ENCODE data around the gene ACADSB.

Gene ACADSB

DNA sequence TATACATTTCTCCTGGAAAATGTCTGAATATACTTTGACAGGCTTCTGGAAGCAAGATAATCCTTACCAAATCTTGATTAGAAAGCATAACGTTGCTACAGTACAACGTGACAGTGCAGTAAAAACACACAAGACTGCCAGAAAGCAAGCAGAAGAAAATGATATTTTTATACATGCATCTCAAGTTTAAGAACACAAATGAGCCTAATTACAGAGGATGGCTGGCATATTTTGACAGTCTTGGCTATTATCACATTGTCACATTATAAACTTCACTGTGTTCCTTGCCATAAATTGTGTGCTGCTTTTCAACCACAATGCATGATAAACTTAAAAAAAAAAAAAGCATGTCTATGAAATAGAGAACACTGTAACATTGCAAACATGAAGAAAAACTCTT is 4.5 kb upstream of the ACADSB start:
- DNase-seq (ENCODE audit: low read depth), result no peak

DNA sequence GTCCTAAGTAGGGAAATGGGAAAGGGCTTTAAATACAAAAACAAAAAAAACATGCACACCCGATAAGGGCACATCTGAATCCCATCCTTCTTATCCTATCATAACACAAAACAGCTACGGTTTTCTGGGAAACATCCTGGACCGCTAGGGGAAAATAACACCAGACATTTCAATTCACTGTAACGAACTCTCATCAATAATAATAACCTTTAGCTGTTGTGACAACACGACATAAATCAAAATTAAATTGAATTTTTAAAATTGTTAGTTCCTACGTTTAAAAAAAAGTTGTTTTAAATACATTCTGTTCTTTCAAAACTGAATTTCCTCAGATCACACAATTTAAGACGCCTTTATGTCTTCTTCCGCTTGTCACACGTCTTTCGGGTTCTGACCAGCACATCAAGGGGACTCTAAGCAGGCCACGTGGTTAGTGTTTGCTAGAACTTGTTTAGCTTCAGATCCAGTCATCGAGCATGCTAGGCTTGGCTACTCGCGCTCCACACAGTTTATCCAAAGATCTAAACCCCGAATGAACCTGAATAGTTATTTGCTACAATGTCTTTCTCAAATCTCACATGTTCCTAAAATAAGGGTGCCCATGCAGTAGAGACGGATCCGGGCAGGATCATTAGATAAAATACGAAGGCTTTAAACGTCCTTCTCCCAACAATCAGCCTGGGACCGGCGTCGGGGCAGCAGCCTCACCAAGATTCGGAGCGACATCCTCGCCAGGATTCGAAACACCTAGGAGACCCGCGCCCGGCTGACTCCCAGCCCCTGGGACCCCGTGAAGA is 1.1 kb upstream of the ACADSB start:
- DNase-seq (ENCODE audit: low read depth), result peak; percentile 81

DNA sequence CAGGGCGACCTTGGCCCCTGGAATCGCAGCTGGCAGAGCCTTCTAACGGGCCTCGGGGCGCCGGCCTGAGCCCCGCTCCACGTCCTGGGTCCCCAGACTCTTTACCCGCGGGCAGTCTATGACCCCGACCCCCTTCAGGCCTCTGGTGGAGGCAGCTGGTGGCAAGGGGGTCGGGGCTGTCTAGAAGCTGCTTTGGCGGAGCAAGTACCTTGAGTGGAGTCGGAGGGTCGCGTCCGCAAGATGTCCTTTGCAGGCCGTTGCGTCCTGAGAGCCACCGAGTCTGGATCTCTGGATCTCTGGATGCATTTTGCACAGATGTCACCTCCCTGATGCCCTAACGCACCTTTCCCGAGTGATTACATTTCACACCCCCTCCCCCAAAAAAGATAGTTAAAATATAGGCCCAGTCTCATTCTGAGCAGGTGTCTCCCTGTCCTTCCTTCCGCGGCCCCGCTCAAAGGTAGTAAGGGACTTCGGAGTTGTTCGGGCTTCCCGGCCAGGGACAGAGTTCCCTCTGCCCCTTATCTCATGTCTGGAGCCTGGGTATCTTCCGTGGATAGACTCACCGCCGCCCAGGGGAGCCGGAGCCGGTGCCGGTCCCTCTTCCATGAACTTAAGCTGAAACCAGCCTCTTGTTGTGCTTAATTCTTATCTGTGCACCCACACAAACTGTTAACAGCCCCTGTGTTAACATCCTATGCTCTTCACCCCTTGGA is 457 bp downstream of the ACADSB start:
- DNase-seq (ENCODE audit: low read depth), result peak; percentile 29

DNA sequence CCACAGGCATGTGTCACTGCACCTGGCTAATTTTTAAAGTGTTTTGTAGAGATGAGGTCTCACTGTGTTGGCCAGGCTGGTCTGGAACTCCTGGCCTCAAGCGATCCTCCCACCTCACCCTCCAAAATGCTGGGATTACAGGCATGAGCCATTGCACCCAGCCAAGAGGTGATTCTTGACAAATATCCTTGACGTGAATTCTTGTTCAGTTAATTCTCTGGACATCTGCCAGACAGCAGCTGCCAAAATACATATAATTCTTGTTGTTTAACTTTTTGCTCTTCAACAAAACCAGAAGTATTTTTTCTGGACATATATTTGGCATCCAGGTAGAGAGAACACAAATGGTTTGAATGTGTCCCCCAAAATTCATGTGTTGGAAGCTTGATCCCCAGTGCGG is 3.2 kb downstream of the ACADSB start:
- DNase-seq (ENCODE audit: low read depth), result no peak

DNA sequence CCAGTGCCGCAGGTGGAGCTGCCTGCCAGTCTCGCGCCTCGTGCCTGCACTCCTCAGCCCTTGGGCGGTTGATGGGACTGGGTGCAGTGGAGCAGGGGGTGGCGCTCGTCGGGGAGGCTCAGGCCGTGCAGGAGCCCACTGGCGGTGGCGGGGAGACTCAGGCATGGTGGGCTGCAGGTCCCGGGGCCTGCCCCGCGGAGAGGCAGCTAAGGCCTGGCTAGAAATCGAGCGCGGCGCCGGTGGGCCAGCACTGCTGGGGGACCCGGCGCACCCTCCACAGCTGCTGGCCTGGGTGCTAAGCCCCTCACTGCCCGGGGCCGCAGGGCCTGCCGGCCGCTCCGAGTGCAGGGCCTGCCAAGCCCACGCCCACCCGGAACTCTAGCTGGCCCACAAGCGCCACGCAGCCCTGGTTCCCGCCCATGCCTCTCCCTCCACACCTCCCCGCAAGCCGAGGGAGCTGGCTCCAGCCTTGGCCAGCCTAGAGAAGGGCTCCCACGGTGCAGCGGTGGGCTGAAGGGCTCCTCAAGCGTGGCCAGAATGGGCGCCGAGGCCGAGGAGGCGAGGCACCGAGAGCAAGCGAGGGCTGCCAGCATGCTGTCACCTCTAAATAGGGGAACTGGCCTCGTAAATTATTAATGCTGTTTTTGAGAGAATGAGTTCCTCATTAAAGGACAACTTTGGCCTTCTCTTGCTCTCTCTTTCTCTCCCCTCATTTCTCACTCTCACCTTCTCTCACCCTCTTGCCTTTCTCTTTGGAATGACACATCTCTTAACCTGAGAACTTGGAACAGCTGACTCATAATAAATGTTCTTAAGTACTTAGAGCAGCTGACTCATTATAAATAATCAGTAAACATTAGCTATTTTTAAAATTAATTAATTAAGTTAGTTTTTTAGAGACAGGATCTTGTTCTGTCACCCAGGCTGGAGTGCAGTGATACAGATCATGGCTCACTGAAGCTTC is 4.9 kb downstream of the ACADSB start:
- peak; percentile 5 for DNase-seq (ENCODE audit: low read depth)

DNA sequence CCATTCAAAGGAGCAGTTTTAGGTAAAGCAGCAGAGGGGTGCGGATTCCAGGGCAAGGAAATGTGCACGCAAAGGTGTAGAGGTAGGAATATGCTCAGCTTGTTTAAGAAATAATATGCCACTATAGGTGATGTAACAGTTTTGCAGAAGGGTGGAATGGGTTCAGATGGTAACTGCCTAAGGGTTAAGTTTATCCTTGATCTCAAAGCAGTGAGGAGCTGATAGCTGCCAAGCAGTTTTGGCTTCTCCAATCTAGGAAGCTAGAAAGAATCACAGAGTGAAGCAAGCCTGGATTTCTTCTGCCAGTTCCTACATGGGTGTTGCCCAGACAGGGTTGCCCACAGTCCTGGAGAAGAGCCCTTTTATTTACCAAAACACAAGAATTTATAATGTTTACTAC is 6.0 kb downstream of the ACADSB start:
- DNase-seq (ENCODE audit: low read depth), result no peak

DNA sequence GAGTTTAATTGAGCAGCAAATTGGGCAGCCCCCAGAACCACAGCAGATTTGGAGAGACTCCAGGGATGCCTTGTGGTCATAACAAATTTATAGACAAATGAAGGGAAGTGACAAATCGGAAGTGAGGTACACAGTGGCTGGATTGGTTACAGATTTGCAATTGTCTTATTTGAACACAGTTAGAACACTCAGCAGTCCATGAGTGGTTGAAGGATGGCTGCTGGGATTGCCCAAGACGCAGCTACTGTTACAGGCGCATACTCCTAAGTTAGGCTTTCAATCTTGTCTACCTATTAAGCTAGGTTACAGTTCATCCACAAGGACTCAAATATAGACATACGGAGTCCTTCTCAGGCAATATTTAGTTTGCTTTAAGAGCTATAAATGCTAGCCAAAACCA is 7.4 kb downstream of the ACADSB start:
- DNase-seq (ENCODE audit: low read depth), result no peak

DNA sequence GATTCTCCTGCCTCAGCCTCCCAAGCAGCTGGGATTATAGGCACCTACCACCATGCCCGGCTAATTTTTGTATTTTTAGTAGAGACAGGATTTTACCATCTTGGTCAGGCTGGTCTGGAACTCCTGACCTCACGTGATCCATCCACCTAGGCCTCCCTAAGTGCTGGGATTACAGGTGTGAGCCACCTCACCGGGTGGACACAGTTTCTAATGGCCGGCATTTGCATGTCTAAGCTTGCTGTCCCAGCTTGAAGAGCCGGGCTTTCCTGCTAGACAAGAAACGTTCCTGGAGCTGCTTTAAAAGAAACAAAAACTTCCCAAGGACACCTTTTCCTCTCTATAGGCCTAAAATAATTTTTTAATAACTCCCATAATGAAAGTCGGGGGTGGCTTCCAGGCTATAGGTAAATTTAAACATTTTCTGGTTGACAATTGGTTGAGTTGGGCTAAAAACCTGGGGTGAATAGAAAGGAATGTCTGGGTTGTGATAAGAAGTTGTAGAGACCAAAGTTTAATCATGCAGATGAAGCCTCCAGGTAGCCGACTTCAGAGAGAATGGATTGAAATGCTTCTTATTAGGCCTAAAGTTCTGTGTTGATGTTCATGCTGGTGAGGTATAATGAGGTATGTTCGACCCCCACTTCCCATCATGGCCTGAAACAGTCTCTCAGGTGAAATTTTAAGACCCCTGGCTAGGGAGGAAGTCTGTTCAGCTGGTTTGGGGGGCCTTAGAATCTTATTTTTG is 8.8 kb downstream of the ACADSB start:
- no peak for DNase-seq (ENCODE audit: low read depth)

DNA sequence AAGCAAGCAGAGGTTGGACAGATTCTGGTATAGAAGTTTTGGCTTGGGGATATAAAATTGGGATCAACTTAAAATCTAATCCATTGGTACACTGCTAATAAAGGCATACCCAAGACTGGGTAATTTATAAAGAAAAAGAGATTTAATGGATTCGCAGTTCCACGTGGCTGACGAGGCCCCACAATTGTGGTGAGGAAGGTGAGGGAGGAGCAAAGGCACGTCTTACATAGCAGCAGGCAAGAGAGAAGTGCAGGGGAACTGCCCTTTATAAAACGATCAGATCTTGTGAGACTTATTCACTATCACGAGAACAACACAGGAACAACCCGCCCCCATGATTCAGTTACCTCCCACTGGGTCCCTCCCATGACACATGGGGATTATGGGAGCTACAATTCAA is 9.7 kb downstream of the ACADSB start:
- DNase-seq (ENCODE audit: low read depth), result no peak

DNA sequence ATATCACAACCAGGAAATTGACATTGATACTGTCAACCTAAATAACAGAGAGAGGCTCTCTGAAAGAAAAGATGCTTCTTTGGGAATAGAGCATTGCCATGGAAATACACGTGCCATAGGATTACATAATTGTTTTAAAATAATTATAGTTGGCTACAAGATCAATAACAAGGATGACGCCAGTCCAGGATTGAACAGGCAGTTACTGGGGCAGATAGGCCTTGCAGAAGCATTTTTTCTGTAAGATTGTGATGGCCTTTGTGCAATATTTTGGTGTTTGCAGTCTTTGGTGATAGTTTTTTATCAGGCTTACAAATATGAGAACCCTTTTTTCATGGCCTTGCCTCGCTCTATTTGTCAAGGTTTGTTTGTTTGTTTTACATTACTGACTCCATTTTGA is 10.5 kb downstream of the ACADSB start:
- no peak for DNase-seq (ENCODE audit: low read depth)

DNA sequence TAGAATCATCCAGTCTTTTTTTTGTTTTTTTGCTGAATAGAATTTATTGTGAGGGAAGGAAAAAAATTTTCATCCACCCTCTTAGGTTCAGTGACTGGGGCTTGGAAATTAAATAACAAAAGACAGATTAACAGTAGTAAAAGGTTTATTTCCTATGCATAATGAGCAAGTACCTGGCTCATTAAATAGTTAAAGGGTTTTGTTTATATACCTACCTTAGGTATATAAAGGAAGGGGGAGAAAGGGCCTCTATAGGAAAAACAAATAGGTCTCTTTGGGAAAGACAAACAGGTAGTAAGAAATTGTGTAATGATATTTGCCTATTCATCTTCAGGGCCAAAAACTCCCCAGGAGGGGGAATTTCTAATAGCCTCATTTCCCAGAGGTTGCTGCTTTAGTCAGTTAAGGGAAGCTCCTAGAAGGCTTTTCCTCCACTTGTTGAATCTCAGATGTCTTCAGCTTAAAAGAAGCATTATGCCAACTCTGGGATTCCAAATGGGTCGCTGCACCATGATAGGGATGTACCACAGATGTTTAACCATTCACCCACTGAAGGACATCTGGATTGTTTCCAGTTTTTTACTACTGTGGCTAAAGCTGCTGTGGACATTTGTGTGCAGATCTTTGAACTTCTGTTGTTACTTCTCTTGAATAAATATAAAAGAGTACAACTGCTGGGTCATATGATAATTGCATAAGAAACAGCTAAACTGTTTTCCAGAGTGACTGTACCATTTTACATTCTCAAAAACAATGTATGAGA is 11.3 kb downstream of the ACADSB start:
- no peak for DNase-seq (ENCODE audit: low read depth)

DNA sequence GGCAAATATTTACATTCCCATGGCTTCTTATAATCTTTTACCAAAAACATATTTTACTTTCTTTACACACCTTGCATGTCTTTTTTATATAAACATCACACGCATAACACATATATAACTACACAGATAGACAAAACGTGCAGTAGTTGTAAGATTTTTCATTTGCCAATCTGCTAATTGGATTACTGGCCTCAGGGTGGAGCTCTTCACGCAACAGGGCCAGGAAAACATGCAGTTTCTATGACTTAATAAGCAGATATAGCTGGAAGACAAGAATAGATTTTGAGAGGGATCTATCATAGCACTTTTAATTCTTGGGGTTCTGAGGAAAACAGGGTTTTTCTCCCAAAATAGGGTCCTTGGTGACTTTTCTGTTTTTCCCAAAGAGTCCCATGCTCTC is 12.7 kb downstream of the ACADSB start:
- peak; percentile 27 for DNase-seq (ENCODE audit: low read depth)

DNA sequence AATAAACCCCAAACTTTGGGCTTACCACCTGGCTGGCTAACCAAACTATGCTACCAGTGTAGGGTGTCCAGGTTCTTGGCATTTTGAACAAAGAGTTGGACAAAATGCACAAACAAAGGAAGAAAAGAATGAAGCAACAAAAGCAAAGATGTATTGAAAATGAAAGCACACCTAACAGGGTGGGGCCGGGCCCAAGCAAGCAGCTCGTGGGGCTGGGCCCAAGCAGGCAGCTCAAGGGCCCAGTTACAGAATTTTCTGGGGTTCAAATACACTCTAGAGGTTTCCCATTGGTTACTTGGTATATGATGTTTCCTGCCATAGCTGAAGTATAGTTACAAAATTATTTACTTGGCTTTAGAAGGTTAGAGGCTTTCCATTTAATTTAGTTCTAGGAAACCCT is 15.7 kb downstream of the ACADSB start:
- DNase-seq (ENCODE audit: low read depth), result no peak

DNA sequence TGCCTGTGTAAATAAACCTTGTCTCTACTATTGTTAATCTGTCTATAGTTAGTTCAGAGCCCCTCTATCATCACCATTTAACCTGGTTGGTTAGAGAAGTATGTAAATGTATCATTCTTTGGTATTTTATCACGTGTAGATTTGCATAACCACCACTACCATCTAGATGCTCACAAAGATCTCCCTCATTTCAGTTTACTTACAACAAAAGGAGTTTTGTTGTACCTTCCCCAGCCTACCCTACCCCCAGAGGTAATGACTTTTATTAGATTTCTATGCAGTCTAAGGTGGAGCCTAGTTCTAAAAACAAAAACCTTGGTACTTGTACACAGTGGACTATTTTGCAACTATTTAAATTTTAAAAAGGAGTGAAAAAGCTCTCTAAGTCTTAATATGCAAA is 17.5 kb downstream of the ACADSB start:
- DNase-seq (ENCODE audit: low read depth), result no peak

DNA sequence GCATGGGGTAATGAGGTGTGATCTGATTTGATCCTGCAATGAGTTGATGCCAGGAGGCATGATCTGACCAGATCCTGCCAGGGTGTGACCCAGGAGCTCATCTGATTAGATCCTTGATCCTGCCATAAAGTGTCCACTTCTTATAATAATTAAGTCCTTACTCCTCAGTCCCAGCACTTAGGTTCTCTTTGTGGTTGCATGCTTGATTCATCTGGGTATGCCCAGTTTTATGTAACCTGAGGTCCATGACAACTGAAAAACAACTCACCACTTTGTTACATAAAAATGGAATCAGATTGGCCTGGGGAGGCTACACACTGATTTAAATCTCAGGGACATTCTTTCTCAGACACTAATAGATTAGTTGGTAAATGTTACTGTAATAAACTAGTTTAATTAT is 19.1 kb downstream of the ACADSB start:
- no peak for DNase-seq (ENCODE audit: low read depth)

DNA sequence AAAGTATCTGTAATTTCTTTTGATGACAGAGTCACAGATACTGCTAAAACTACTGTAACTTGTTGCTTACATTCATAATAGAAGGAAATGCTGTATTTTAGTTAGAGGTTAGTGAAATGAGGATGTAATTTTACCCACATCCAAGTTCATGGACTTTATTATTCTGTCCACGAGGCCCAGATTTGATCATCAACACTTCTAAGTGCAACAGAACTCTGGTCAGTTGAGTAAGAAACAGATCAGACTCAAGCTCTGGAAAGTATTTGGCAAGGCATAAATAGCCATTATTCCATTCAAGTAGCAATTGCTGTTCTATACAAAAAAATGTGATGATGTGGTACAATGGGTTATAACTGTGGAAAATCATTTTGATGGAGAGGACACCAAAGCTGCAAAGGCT is 22.3 kb downstream of the ACADSB start:
- DNase-seq (ENCODE audit: low read depth), result no peak

DNA sequence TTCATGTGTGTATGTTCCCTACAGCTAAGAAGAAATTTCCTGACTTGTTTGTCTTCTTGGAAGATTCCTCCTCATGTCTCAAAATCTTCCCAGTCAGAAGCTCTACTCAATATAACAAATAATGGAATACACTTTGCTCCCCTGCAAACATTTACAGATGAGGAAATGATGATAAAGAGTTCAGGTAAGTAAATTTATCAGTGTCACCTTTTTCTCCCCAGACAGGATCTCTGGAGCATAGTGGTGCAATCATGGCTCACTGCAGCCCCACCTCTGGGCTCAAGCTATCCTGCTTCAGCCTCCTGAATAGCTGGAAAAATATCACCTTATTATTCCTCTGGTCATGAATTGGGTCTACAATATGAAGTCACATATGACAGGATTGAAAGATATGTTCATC is 25.5 kb downstream of the ACADSB start:
- DNase-seq (ENCODE audit: low read depth), result no peak

DNA sequence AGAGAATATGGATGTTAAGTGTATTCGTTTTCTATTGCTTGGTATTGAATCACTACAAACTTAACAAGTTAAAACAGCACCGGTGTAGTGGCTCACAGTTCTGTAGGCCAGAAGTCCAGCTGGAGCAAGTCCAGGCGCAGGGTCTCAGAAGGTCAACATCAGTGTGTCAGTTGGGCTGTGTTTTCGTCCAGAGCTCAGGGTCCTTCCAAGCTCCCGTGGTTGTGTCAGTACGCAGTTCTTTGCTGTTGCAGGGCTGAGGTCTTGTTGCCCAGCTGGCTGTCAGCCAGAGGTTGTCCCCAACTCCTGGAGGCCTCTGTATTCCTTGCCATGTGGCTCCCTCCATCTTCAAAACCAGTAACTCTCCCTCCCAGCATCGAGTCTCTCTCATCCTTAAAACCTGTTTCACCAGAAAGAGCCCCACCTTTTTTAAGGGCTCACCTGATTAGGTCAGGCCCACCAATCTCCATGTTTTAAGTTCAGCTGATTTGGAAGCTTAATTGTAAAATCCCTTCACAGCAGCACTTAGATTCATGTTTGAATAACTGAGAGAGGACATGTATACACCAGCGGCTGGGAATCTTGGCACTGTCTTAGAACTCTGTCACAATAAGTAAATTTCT is 26.8 kb downstream of the ACADSB start:
- no peak for DNase-seq (ENCODE audit: low read depth)

DNA sequence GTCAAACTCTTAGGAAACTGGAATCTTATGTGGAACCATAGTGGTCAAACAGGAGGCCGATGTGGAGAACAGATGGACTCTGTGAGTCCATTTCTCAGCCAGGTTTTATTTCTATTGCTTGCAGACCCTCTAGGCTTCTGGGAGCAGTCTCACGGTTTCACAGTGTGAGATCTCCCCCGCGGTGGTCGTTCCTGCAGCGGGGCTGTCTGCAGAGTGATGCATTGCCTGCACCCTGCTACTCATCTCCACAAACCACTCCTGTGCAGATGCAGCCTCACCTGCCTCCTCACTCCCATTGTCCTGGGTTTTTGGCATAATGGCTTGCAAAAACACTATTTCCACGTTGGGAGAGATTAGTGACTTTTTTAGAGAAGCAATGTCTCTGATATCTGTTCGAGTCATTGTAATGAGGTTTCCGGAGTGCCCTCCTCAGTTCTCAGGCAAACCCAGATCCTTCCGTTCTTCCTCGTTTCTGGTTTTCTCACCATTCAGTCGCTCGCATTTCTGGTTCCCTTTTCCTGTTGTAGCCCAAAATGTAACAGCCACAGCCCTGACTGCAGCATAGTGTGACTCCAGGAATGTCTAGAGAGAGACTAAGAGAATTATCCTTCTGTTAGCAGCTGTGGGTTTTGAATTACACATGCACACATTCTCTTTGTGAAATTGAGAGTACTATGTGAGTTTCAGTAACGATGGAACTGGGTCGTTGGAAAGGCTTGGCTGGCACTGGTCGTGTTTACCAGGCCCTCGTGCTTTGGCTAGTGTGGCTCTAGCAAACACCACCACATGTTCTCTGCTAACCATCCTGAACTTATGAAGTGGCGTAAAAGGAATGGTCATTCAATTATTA is 30.2 kb downstream of the ACADSB start:
- no peak for DNase-seq (ENCODE audit: low read depth)

DNA sequence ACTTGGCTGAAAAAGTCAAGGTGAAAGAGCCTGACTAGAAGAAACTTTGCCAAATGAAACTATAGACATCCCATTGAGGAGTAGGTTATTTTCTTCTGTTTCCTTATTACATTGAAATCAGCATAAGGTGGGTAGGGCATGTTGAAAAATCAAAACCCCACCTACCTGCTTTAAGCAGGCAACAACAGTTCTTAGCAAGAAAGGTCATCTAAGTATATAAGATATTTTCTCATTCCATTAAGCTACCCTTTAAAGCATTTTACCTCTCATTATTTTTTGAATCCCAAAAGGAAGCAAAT is 30.8 kb downstream of the ACADSB start:
- no peak for DNase-seq (ENCODE audit: low read depth)

Measured in ELR (cell line).